ENCODE measurements around the gene WDR19. TPM values are rescaled to one million over a fixed set of nuclear protein-coding genes. Genes with fewer than 3 reads are reported as not detected.

The WDR19 gene
- total and polyA plus RNA-seq, 10 donors: 17.7 to 48.3 (median 24.6) TPM

GRCh38 chr4:39280770-39281169 lies 98.4 kb downstream of the WDR19 start:
- DNase-seq: no peak
- no peak overlapping the region for H3K27ac ChIP-seq
- no peaks in the 10 kb centered on the region for H3K9me3 ChIP-seq
- intact Hi-C loops (cut with DNase I; ENCODE audit: low total_unique reads): no loop called here
- no peaks in the 10 kb centered on the region for H3K4me1 ChIP-seq
- no peaks in the 10 kb centered on the region for H3K27me3 ChIP-seq (replicated peaks in 1 of 7)
- TF ChIP-seq, protein P1, sequence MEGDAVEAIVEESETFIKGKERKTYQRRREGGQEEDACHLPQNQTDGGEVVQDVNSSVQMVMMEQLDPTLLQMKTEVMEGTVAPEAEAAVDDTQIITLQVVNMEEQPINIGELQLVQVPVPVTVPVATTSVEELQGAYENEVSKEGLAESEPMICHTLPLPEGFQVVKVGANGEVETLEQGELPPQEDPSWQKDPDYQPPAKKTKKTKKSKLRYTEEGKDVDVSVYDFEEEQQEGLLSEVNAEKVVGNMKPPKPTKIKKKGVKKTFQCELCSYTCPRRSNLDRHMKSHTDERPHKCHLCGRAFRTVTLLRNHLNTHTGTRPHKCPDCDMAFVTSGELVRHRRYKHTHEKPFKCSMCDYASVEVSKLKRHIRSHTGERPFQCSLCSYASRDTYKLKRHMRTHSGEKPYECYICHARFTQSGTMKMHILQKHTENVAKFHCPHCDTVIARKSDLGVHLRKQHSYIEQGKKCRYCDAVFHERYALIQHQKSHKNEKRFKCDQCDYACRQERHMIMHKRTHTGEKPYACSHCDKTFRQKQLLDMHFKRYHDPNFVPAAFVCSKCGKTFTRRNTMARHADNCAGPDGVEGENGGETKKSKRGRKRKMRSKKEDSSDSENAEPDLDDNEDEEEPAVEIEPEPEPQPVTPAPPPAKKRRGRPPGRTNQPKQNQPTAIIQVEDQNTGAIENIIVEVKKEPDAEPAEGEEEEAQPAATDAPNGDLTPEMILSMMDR (IDR thresholded peaks at IDR 0.05 in 8 of 11, conservative IDR thresholded peaks at IDR 0.05 in 3 of 11): no peak
- TF ChIP-seq POLR2AphosphoS5 (IDR thresholded peaks at IDR 0.05): no peak
- TF ChIP-seq POLR2A (IDR thresholded peaks at IDR 0.05): no peak
- WGBS, 5 donors: 88 to 96% (median 92%) methylated on average over 2 of the region's 2 CpGs
- peaks cover 0 to 58% (median 12%) of the 10 kb centered on the region in 6 donors for H3K36me3 ChIP-seq
- no peak overlapping the region for H3K4me3 ChIP-seq

DNA sequence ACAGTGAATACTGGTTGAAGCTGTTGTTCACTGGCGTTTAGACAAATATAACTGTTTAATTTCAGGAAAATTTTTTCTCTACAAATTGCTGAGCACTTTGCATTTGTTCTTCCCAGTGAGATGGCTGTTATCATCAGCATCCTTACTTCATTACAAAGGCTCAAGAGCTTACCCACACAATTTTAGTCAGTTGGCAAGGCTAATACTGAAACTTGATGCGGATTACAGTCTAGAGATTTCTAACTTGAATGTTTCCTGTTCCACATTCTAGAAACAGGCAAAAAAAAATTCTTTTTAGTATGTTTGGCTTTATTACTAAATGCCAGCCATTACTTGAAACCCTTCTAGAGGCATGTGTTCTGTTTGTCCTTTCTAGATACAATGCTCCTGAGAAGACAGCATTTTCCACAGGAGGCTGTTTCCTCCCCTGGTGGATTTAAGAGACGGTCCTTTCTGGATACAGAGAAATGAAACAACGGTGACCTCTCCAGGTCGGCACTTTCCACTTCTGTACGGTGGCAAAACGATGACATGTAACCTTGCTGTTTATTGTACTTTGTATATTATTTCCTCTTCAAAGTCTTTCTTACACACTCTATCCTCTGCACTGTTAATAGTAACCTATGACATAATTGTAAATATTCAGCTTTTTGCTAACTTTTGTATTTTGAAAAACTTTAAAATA lies 102.9 kb downstream of the WDR19 start:
- TF ChIP-seq POLR2A (IDR thresholded peaks at IDR 0.05) (no peak), POLR2AphosphoS5 (IDR thresholded peaks at IDR 0.05) (no peak)
- TF ChIP-seq, protein P1 (IDR thresholded peaks at IDR 0.05 in 8 of 11, conservative IDR thresholded peaks at IDR 0.05 in 3 of 11): no peak
- no peak for DNase-seq
- Histone ChIP-seq H3K9me3 (no peaks in the 10 kb centered on the region), H3K27ac (no peak overlapping the region), H3K36me3 (peaks cover 0 to 64% (median 46%) of the 10 kb centered on the region in 6 donors), H3K4me1 (no peaks in the 10 kb centered on the region), H3K27me3 (replicated peaks in 1 of 7) (no peaks in the 10 kb centered on the region), H3K4me3 (no peak overlapping the region)
- intact Hi-C loops (cut with DNase I; ENCODE audit: low total_unique reads): no loop called here
- WGBS, 5 donors: 69 to 80% (median 75%) methylated on average over 7 of the region's 7 CpGs

- H3K9me3 ChIP-seq: no peaks in the 10 kb centered on the region
- no peak for TF ChIP-seq POLR2A (IDR thresholded peaks at IDR 0.05)
- TF ChIP-seq POLR2AphosphoS5 (IDR thresholded peaks at IDR 0.05): no peak
- TF ChIP-seq, protein P1 (IDR thresholded peaks at IDR 0.05 in 8 of 11, conservative IDR thresholded peaks at IDR 0.05 in 3 of 11): no peak
- H3K36me3 ChIP-seq: peaks cover 0 to 65% (median 51%) of the 10 kb centered on the region in 6 donors
- no peaks in the 10 kb centered on the region for H3K4me1 ChIP-seq
- H3K4me3 ChIP-seq: no peak overlapping the region
- intact Hi-C loops (cut with DNase I; ENCODE audit: low total_unique reads): no loop called here
- no peak for DNase-seq
- 93 to 96% (median 94%) methylated on average over 2 of the region's 2 CpGs for WGBS, 5 donors
- H3K27me3 ChIP-seq (replicated peaks in 1 of 7): no peaks in the 10 kb centered on the region
- no peak overlapping the region for H3K27ac ChIP-seq
Measured at GRCh38 chr4:39285853-39286252, 103.5 kb downstream of the WDR19 start.

DNA sequence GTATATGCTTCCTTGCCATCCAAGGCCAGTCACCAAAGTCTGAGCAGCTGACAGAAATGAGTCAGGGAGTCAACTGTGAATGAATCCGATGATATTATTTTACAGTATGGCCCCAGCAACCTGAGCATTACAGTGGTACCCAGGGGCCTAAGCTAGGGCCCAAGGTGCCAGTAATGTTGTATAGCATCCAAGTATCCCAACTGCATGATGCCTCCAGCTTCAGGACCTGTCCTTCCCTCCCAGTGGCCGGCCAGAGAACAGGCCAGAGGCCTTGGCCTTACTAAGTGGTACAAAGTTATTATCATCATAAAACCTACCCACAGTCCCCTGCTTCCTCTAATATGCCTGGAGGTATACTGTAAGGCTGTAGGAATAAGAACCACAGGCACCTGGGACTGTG lies 103.9 kb downstream of the WDR19 start:
- H3K9me3 ChIP-seq: no peaks in the 10 kb centered on the region
- H3K36me3 ChIP-seq: peaks cover 0 to 69% (median 56%) of the 10 kb centered on the region in 6 donors
- H3K27ac ChIP-seq: no peak overlapping the region
- H3K27me3 ChIP-seq (replicated peaks in 1 of 7): no peaks in the 10 kb centered on the region
- intact Hi-C loops (cut with DNase I; ENCODE audit: low total_unique reads): no loop called here
- no peaks in the 10 kb centered on the region for H3K4me1 ChIP-seq
- no peak for DNase-seq
- no peak for TF ChIP-seq POLR2AphosphoS5 (IDR thresholded peaks at IDR 0.05)
- TF ChIP-seq, protein P1 (IDR thresholded peaks at IDR 0.05 in 8 of 11, conservative IDR thresholded peaks at IDR 0.05 in 3 of 11): no peak
- TF ChIP-seq POLR2A (IDR thresholded peaks at IDR 0.05): no peak
- 76 to 92% (median 89%) methylated on average over 2 of the region's 2 CpGs for WGBS, 5 donors
- H3K4me3 ChIP-seq: no peak overlapping the region

Data from spleen (tissue), 11 donors.